ENCODE measurements around the gene RFC2. TPM values are rescaled to one million over a fixed set of nuclear protein-coding genes. Genes with fewer than 3 reads are reported as not detected.
A peak's percentile ranks its signal among the peaks of the same experiment; 100 is the strongest.

The RFC2 gene
- polyA plus RNA-seq, 1 experiment: 22.1 TPM

GRCh38 chr7:74185636-74186035 is 68.6 kb downstream of the RFC2 start:
- no peak for TF ChIP-seq CTCF (IDR thresholded peaks at IDR 0.05; ENCODE audit: insufficient read depth, low read depth, low read length)
- ChIA-PET POLR2A (no interaction called here), CTCF (interaction anchor here (1.5 kb wide), 1 partner anchor 18 kb away, joined by 3 read pairs; no protein-coding TSS in a partner anchor)
- Histone ChIP-seq H3K4me3 (ENCODE audit: low read depth, low read length) (no peak overlapping the region), H3K36me3 (ENCODE audit: control insufficient read depth, insufficient read depth, low read length) (peaks cover 10% of the 10 kb centered on the region), H3K27me3 (ENCODE audit: control insufficient read depth, insufficient read depth, low read length) (no peaks in the 10 kb centered on the region)
- no peak for DNase-seq (ENCODE audit: low read depth)

GRCh38 chr7:74185016-74185415 is 69.2 kb downstream of the RFC2 start:
- Histone ChIP-seq H3K4me3 (ENCODE audit: low read depth, low read length) (no peak overlapping the region), H3K36me3 (ENCODE audit: control insufficient read depth, insufficient read depth, low read length) (peaks cover 4% of the 10 kb centered on the region), H3K27me3 (ENCODE audit: control insufficient read depth, insufficient read depth, low read length) (no peaks in the 10 kb centered on the region)
- no peak for DNase-seq (ENCODE audit: low read depth)
- TF ChIP-seq CTCF (IDR thresholded peaks at IDR 0.05; ENCODE audit: insufficient read depth, low read depth, low read length): no peak
- ChIA-PET CTCF (no interaction called here), POLR2A (no interaction called here)

- TF ChIP-seq CTCF (IDR thresholded peaks at IDR 0.05; ENCODE audit: insufficient read depth, low read depth, low read length): peak; percentile 23
- POLR2A ChIA-PET: interaction anchor here (0.6 kb wide), 1 partner anchor 341 kb away, joined by 4 read pairs; no protein-coding TSS in a partner anchor
- CTCF ChIA-PET: interaction anchor here (0.8 to 1.8 kb wide), 3 partner anchors 23 to 119 kb away, joined by 3 to 6 read pairs (median 3); no protein-coding TSS in a partner anchor
- no peak for DNase-seq (ENCODE audit: low read depth)
- Histone ChIP-seq H3K4me3 (ENCODE audit: low read depth, low read length) (no peak overlapping the region), H3K27me3 (ENCODE audit: control insufficient read depth, insufficient read depth, low read length) (no peaks in the 10 kb centered on the region), H3K36me3 (ENCODE audit: control insufficient read depth, insufficient read depth, low read length) (peaks cover 4% of the 10 kb centered on the region; the same call in 1 of the 2 replicates)
Measured at GRCh38 chr7:74183653-74184450, 70.3 kb downstream of the RFC2 start.

GRCh38 chr7:74183142-74183541 is 71.1 kb downstream of the RFC2 start:
- ChIA-PET CTCF (interaction anchor here (0.8 to 1.8 kb wide), 3 partner anchors 23 to 119 kb away, joined by 3 to 6 read pairs (median 3); no protein-coding TSS in a partner anchor), POLR2A (interaction anchor here (0.6 kb wide), 1 partner anchor 341 kb away, joined by 4 read pairs; no protein-coding TSS in a partner anchor)
- no peak for TF ChIP-seq CTCF (IDR thresholded peaks at IDR 0.05; ENCODE audit: insufficient read depth, low read depth, low read length)
- Histone ChIP-seq H3K36me3 (ENCODE audit: control insufficient read depth, insufficient read depth, low read length) (peaks cover 1% of the 10 kb centered on the region; the same call in 1 of the 2 replicates), H3K27me3 (ENCODE audit: control insufficient read depth, insufficient read depth, low read length) (no peaks in the 10 kb centered on the region), H3K4me3 (ENCODE audit: low read depth, low read length) (no peak overlapping the region)
- no peak for DNase-seq (ENCODE audit: low read depth)

- Histone ChIP-seq H3K36me3 (ENCODE audit: control insufficient read depth, insufficient read depth, low read length) (peaks cover 1% of the 10 kb centered on the region), H3K27me3 (ENCODE audit: control insufficient read depth, insufficient read depth, low read length) (no peaks in the 10 kb centered on the region), H3K4me3 (ENCODE audit: low read depth, low read length) (no peak overlapping the region)
- ChIA-PET POLR2A (no interaction called here), CTCF (interaction anchor here (0.6 to 1.1 kb wide), 3 partner anchors 21 to 114 kb away, joined by 3 read pairs; partner anchors contain the start of gene LAT2)
- DNase-seq (ENCODE audit: low read depth): no peak
- TF ChIP-seq CTCF (IDR thresholded peaks at IDR 0.05; ENCODE audit: insufficient read depth, low read depth, low read length): no peak
Measured at GRCh38 chr7:74182453-74183090, 71.6 kb downstream of the RFC2 start.
